ENCODE results near the gene ADCY10. TPM values are rescaled to one million over a fixed set of nuclear protein-coding genes. Genes with fewer than 3 reads are reported as not detected.
"Not testable (repeated sequence)": the region's sequence is repeated elsewhere in the genome, so short reads cannot be mapped to it uniquely, and the experiment has no call there.

The ADCY10 gene
- total and polyA plus RNA-seq, 4 donors: 0.32 to 0.79 (median 0.55) TPM

DNA sequence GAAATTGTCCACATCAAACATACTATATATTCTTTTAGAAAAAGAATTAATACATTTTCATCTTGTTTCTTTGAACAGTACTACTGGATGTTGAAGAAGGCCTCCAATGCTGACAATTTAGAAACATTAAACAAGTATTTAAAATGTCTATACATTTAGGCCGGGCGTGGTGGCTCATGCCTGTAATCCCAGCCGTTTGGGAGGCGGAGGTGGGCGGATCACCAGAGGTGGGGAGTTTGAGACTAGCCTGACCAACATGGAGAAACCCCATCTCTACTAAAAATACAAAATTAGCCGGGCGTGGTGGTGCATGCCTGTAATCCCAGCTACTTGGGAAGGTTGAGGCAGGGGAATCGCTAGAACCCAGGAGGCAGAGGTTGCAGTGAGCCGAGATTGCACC, 15.0 kb upstream of the ADCY10 start:
- not testable (repeated sequence) for H3K9me3 ChIP-seq (ENCODE audit: control insufficient read depth, insufficient read depth, low read length); DNase-seq (ENCODE audit: low read depth in 4 of 6, low spot score in 6 of 6)

GRCh38 chr1:167928457-167928852, 14.5 kb upstream of the ADCY10 start:
- H3K4me1 ChIP-seq (ENCODE audit: control insufficient read depth, insufficient read depth, low read length): peaks cover 3% of the 10 kb centered on the region
- WGBS (ENCODE audit: insufficient coverage): no CpG with 5 or more reads among the region's 2 CpGs
- H3K27me3 ChIP-seq (ENCODE audit: control insufficient read depth, insufficient read depth, low read length): no peaks in the 10 kb centered on the region
- no peaks in the 10 kb centered on the region for H3K9me3 ChIP-seq (ENCODE audit: control insufficient read depth, insufficient read depth, low read length)
- DNase-seq (ENCODE audit: low read depth in 4 of 6, low spot score in 6 of 6): no peak
- H3K4me3 ChIP-seq (ENCODE audit: low read depth, low read length): no peak overlapping the region
- H3K36me3 ChIP-seq (ENCODE audit: control insufficient read depth, insufficient read depth, low read length): no peaks in the 10 kb centered on the region
- no peak overlapping the region for H3K27ac ChIP-seq (ENCODE audit: low read depth, low read length)

More for the DNA sequence above, 15.0 kb upstream of the ADCY10 start:
- WGBS (ENCODE audit: insufficient coverage): no CpG with 5 or more reads among the region's 9 CpGs
- H3K36me3 ChIP-seq (ENCODE audit: control insufficient read depth, insufficient read depth, low read length); H3K27ac ChIP-seq (ENCODE audit: low read depth, low read length); H3K4me3 ChIP-seq (ENCODE audit: low read depth, low read length); H3K27me3 ChIP-seq (ENCODE audit: control insufficient read depth, insufficient read depth, low read length); H3K4me1 ChIP-seq (ENCODE audit: control insufficient read depth, insufficient read depth, low read length): not testable (repeated sequence)

DNA sequence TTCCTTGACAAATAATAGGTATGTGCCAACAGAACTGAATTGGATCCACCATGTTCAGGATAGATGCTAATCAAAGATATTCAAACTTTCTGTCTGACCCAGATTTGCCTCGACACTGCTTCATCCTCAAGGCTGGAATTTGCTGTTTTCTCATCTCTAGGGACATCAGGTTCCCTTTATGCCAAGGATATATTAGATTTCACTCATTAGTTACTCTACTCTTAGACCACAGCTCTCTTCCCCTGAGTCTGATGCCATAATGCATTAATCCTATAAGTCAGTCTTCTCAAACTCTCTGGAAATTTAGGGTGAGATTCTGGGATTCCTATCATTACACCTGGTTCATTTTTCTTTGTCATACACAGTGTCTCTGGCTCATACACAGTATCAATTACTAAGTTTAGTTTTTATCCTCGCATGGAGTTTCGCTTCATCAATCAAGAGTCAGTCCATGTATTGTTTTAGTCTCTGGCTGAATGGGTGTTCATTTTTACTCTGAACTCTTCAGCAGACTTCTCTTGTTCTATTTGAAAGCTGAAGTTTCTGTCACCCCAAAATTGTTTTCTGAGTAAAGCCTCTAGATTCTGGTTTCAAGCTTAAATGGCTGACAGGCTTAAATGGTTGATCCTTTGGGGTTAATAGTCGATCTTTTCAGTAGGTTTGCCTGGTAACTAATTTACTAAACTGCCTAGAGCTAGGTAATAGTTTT, 13.3 kb upstream of the ADCY10 start:
- WGBS (ENCODE audit: insufficient coverage): 86% methylated on average over 1 of the region's 4 CpGs
- no peak for DNase-seq (ENCODE audit: low read depth in 4 of 6, low spot score in 6 of 6)
- no peaks in the 10 kb centered on the region for H3K27me3 ChIP-seq (ENCODE audit: control insufficient read depth, insufficient read depth, low read length)
- H3K27ac ChIP-seq (ENCODE audit: low read depth, low read length): no peak overlapping the region
- no peaks in the 10 kb centered on the region for H3K36me3 ChIP-seq (ENCODE audit: control insufficient read depth, insufficient read depth, low read length)
- H3K4me3 ChIP-seq (ENCODE audit: low read depth, low read length): no peak overlapping the region
- H3K9me3 ChIP-seq (ENCODE audit: control insufficient read depth, insufficient read depth, low read length): no peaks in the 10 kb centered on the region
- peaks cover 3% of the 10 kb centered on the region for H3K4me1 ChIP-seq (ENCODE audit: control insufficient read depth, insufficient read depth, low read length)

DNA sequence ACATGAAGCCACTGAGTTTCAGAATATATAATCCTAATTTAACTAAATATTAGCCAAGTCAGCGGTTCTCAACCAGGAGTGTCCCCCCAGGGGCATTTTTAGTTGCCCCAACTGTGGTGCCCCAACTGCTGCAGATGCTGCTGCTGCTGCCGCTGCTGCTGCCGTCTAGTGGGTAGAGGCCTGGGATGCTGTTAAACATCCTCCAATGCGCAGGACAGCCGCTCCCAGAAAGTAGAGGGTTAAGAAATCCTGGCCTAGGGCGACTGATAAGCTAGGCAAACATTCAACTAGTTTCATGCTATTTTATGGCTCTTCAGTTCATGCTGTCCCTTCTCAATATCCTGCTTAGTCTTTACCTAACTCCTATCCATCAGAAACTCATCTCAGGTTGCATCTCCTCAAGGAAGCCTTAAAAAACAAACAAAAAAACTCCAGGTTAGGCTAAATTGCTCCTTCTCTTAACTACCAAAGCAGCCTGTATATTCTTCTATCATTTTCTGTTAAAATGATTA, 12.6 kb upstream of the ADCY10 start:
- no peak overlapping the region for H3K27ac ChIP-seq (ENCODE audit: low read depth, low read length)
- H3K4me3 ChIP-seq (ENCODE audit: low read depth, low read length): no peak overlapping the region
- H3K4me1 ChIP-seq (ENCODE audit: control insufficient read depth, insufficient read depth, low read length): peaks cover 3% of the 10 kb centered on the region
- H3K27me3 ChIP-seq (ENCODE audit: control insufficient read depth, insufficient read depth, low read length): no peaks in the 10 kb centered on the region
- H3K9me3 ChIP-seq (ENCODE audit: control insufficient read depth, insufficient read depth, low read length): no peaks in the 10 kb centered on the region
- DNase-seq (ENCODE audit: low read depth in 4 of 6, low spot score in 6 of 6): no peak
- no peaks in the 10 kb centered on the region for H3K36me3 ChIP-seq (ENCODE audit: control insufficient read depth, insufficient read depth, low read length)
- WGBS (ENCODE audit: insufficient coverage): 73% methylated on average over 3 of the region's 6 CpGs

DNA sequence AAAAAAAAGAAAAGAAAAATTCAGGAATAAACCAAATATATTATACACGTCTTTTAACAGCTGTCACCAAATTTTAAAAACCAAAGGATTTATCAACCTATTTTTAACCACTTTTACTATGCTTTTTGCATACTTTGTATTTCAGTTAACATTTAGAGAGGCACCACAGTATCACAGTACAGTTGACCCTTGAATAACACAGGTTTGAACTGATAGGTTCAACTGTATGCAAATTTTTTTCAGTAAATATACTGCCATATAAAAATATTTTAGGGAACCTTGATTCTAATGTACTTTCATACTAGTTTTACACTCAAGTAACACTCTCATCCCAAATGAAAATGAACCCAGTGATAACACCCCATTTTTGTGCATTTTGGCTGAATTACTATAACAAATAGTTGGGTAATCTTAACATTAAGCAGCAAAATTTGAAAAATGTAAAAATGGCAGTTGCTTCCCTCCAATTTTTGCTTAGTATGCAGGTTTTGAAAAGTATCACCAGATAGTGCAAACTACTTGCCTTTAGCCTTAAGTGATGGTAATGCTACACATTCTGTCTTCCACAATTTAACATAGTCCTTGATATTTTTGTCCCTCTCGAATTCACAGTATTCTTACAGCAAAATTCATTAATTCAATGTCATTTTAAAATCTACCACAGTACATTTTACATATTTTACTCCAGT, 10.8 kb upstream of the ADCY10 start:
- H3K4me1 ChIP-seq (ENCODE audit: control insufficient read depth, insufficient read depth, low read length): peaks cover 3% of the 10 kb centered on the region
- DNase-seq (ENCODE audit: low read depth in 4 of 6, low spot score in 6 of 6): no peak
- WGBS (ENCODE audit: insufficient coverage): 80% methylated on average over 1 of the region's 2 CpGs
- no peaks in the 10 kb centered on the region for H3K36me3 ChIP-seq (ENCODE audit: control insufficient read depth, insufficient read depth, low read length)
- H3K27ac ChIP-seq (ENCODE audit: low read depth, low read length): no peak overlapping the region
- H3K9me3 ChIP-seq (ENCODE audit: control insufficient read depth, insufficient read depth, low read length): no peaks in the 10 kb centered on the region
- H3K4me3 ChIP-seq (ENCODE audit: low read depth, low read length): no peak overlapping the region
- H3K27me3 ChIP-seq (ENCODE audit: control insufficient read depth, insufficient read depth, low read length): no peaks in the 10 kb centered on the region

- H3K4me3 ChIP-seq (ENCODE audit: low read depth, low read length): no peak overlapping the region
- no peaks in the 10 kb centered on the region for H3K27me3 ChIP-seq (ENCODE audit: control insufficient read depth, insufficient read depth, low read length)
- WGBS (ENCODE audit: insufficient coverage): no CpG with 5 or more reads among the region's 2 CpGs
Observed at GRCh38 chr1:167924102-167924501, 10.2 kb upstream of the ADCY10 start.

GRCh38 chr1:167923324-167924056, 9.6 kb upstream of the ADCY10 start:
- no CpG with 5 or more reads among the region's 3 CpGs for WGBS (ENCODE audit: insufficient coverage)

More at GRCh38 chr1:167924102-167924501, 10.2 kb upstream of the ADCY10 start:
- Histone ChIP-seq H3K9me3 (ENCODE audit: control insufficient read depth, insufficient read depth, low read length) (no peaks in the 10 kb centered on the region), H3K4me1 (ENCODE audit: control insufficient read depth, insufficient read depth, low read length) (peaks cover 3% of the 10 kb centered on the region), H3K36me3 (ENCODE audit: control insufficient read depth, insufficient read depth, low read length) (no peaks in the 10 kb centered on the region), H3K27ac (ENCODE audit: low read depth, low read length) (no peak overlapping the region)
- DNase-seq (ENCODE audit: low read depth in 4 of 6, low spot score in 6 of 6): no peak

GRCh38 chr1:167922611-167923074, 8.7 kb upstream of the ADCY10 start:
- no CpG with 5 or more reads among the region's 1 CpG for WGBS (ENCODE audit: insufficient coverage)
- Histone ChIP-seq H3K4me3 (ENCODE audit: low read depth, low read length) (no peak overlapping the region), H3K4me1 (ENCODE audit: control insufficient read depth, insufficient read depth, low read length) (peaks cover 3% of the 10 kb centered on the region), H3K27me3 (ENCODE audit: control insufficient read depth, insufficient read depth, low read length) (no peaks in the 10 kb centered on the region), H3K9me3 (ENCODE audit: control insufficient read depth, insufficient read depth, low read length) (no peaks in the 10 kb centered on the region), H3K36me3 (ENCODE audit: control insufficient read depth, insufficient read depth, low read length) (no peaks in the 10 kb centered on the region), H3K27ac (ENCODE audit: low read depth, low read length) (no peak overlapping the region)
- DNase-seq (ENCODE audit: low read depth in 4 of 6, low spot score in 6 of 6): no peak

More at GRCh38 chr1:167923324-167924056, 9.6 kb upstream of the ADCY10 start:
- no peak overlapping the region for H3K4me3 ChIP-seq (ENCODE audit: low read depth, low read length)
- no peaks in the 10 kb centered on the region for H3K27me3 ChIP-seq (ENCODE audit: control insufficient read depth, insufficient read depth, low read length)
- peaks cover 3% of the 10 kb centered on the region for H3K4me1 ChIP-seq (ENCODE audit: control insufficient read depth, insufficient read depth, low read length)
- no peak for DNase-seq (ENCODE audit: low read depth in 4 of 6, low spot score in 6 of 6)
- no peak overlapping the region for H3K27ac ChIP-seq (ENCODE audit: low read depth, low read length)
- H3K36me3 ChIP-seq (ENCODE audit: control insufficient read depth, insufficient read depth, low read length): no peaks in the 10 kb centered on the region
- no peaks in the 10 kb centered on the region for H3K9me3 ChIP-seq (ENCODE audit: control insufficient read depth, insufficient read depth, low read length)

DNA sequence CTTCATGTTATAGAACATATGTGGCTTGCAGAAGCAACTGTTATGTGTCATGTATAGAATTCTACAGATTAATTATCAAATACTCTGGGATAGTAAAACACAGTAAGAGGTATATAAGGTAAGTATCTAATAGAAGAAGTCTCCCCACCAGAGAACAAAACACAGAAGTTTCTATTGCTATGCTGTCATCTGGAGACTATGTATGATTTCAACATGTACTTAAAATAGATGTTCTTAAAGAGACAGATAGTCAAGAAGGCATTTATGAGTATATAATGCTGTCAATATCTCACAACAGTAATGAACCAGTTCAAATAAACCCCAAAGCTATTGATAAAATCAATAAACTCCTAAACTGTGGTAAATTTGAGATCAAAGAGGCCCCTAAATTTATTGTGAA, 8.1 kb upstream of the ADCY10 start:
- H3K9me3 ChIP-seq (ENCODE audit: control insufficient read depth, insufficient read depth, low read length): no peaks in the 10 kb centered on the region

More for the DNA sequence above, 8.1 kb upstream of the ADCY10 start:
- H3K36me3 ChIP-seq (ENCODE audit: control insufficient read depth, insufficient read depth, low read length): peaks cover 4% of the 10 kb centered on the region
- H3K27me3 ChIP-seq (ENCODE audit: control insufficient read depth, insufficient read depth, low read length): no peaks in the 10 kb centered on the region
- H3K4me1 ChIP-seq (ENCODE audit: control insufficient read depth, insufficient read depth, low read length): peaks cover 3% of the 10 kb centered on the region
- no peak overlapping the region for H3K4me3 ChIP-seq (ENCODE audit: low read depth, low read length)
- DNase-seq (ENCODE audit: low read depth in 4 of 6, low spot score in 6 of 6): no peak
- H3K27ac ChIP-seq (ENCODE audit: low read depth, low read length): no peak overlapping the region

Measured in spinal cord (tissue), 10 donors.